Fibroblast of lung (primary cell): ENCODE results near the gene GON4L. TPM values are rescaled to one million over a fixed set of nuclear protein-coding genes. Genes with fewer than 3 reads are reported as not detected.

ENCODE experiments used
- DNase-seq, 2 donors: peaks; one replicate each; pipeline versions ENCODE4 v3.0.0 to v3.0.0-alpha.2; 2010; ENCODE audit warnings: low read depth in 2 of 2
- H2AFZ ChIP-seq: 2 replicates; pipeline ENCODE4 v1.5.1; 2012; ENCODE audit warnings: low read length, control low read depth, inconsistent platforms
- H3K27ac ChIP-seq: 2 replicates; pipeline ENCODE4 v1.5.1; 2011; ENCODE audit warnings: low read length, control low read depth; ENCODE audit not compliant: insufficient read depth
- H3K27me3 ChIP-seq: 2 replicates; pipeline ENCODE4 v1.5.1; 2011; ENCODE audit warnings: mild to moderate bottlenecking, low read length; ENCODE audit not compliant: control insufficient read depth, insufficient read depth
- H3K36me3 ChIP-seq: 2 replicates; pipeline ENCODE4 v1.5.1; 2011; ENCODE audit warnings: low read length; ENCODE audit not compliant: control insufficient read depth, insufficient read depth
- H3K4me1 ChIP-seq: 2 replicates; pipeline ENCODE4 v1.5.1; 2011; ENCODE audit warnings: low read length; ENCODE audit not compliant: control insufficient read depth, insufficient read depth; ENCODE audit errors: extremely low read depth
- H3K4me2 ChIP-seq: 2 replicates; pipeline ENCODE4 v1.5.1; 2011; ENCODE audit warnings: low read length, control low read depth; ENCODE audit not compliant: insufficient read depth; ENCODE audit errors: extremely low read depth
- H3K4me3 ChIP-seq, 4 experiments: fragments of 200-600 bp in 1 of 4; sonication (generic) in 1 of 4; replicated peaks in 1 of 4; 2 replicates each; pipeline ENCODE4 v1.5.1; 2011 to 2016; ENCODE audit warnings: low read length in 4 of 4, low read depth in 3 of 4, mild to moderate bottlenecking in 3 of 4, control low read depth in 2 of 4, inconsistent platforms in 1 of 4, mixed read lengths in 1 of 4; ENCODE audit not compliant: insufficient read depth in 1 of 4; ENCODE audit errors: control extremely low read depth in 1 of 4
- H3K79me2 ChIP-seq: 2 replicates; pipeline ENCODE4 v1.5.1; 2012; ENCODE audit warnings: mild to moderate bottlenecking, low read length, inconsistent platforms; ENCODE audit not compliant: control insufficient read depth, insufficient read depth
- H3K9ac ChIP-seq: 2 replicates; pipeline ENCODE4 v1.5.1; 2011; ENCODE audit warnings: mild to moderate bottlenecking, low read length, control low read depth; ENCODE audit not compliant: insufficient read depth
- H3K9me3 ChIP-seq: 2 replicates; pipeline ENCODE4 v1.5.1; 2012; ENCODE audit warnings: low read depth, low read length; ENCODE audit not compliant: control insufficient read depth, insufficient read depth
- H4K20me1 ChIP-seq: 2 replicates; pipeline ENCODE4 v1.5.1; 2011; ENCODE audit warnings: low read length; ENCODE audit not compliant: control insufficient read depth, insufficient read depth; ENCODE audit errors: extremely low read depth
- EZH2 ChIP-seq: IDR thresholded peaks from 2 replicates; pipeline ENCODE4 v1.5.1; 2012; ENCODE audit warnings: low read length, control low read depth, mild to moderate bottlenecking; ENCODE audit errors: missing control alignments
- polyA plus RNA-seq, 2 donors: library from polyadenylated mRNA; depleted of rRNA in 1 of 2; stranded (reverse) in 1 of 2; unstranded in 1 of 2; fragments of >200 nt; gene quantifications; 2 replicates each; pipeline ENCODE4 v1.2.1, GENCODE V29; 2011 to 2012; ENCODE audit warnings: missing spikeins in 1 of 2
- total RNA-seq: library from RNA; depleted of rRNA; stranded (reverse); fragments of >200 nt; gene quantifications from 2 replicates; pipeline ENCODE4 v1.2.1, GENCODE V29; 2014
- TF ChIP-seq, protein P1 (sequence below), 2 donors: IDR thresholded peaks in 1 of 2; conservative IDR thresholded peaks in 1 of 2; 1 replicate in 1 of 2; 2 replicates in 1 of 2; pipeline ENCODE4 v1.5.1; 2011 to 2012; ENCODE audit warnings: low read length in 2 of 2, control low read depth in 1 of 2, inconsistent platforms in 1 of 2, low read depth in 1 of 2, mild to moderate bottlenecking in 1 of 2

The GON4L gene
- total and polyA plus RNA-seq, 2 donors (not counting 1 experiment from before 2014, with no cell fraction given), result 20.2 to 30.9 TPM

DNA sequence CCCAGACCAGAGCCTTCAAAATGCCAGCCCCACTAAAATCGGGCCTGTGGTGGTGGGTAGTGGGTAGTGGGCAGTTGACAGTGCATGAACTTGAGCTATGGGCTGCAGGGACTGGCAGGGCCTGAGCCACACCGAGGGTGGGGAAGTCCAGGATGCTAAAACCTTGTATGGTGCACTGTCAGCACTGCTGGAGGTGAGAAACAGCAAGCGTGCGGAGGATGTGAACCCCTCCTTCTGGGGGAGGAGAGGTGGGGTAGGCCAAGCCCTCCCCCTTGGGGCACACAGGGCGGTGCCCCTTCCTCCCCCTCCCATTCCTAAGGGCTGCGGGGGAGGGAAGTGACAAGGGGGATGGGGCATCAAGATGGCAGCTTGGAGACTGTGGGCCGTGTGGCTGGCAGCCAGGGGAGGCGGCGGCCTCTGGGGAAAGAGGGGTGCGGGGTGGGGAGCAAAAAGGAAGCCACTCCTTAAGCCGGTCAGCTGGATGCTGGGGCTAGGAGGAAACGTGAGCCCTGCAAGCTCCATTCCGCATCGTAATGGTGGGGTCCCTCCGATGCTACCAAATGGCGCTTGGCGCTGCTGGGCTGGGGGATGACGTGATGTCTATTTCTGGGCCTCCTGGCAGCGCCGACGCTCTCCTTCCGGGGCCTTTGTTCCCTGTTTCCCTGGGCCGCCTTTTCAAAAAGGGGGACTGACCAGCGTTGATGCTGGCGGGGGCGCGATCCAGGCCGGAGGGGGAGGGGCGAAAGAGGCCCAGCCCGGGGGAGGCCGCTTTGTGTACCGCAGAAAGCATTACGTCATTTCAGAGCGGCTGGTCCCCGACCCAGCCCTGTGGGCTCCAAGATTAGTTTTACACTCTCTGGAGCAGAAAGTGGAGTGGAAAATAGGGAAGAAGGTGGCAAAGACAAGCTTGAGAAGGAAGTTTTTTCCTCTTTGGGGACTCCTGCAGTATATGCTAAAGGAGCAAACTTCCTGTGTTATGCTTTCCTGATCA is 3.2 kb upstream of the GON4L start:
- H3K9me3 ChIP-seq, result no peaks in the 10 kb centered on the region
- no peaks in the 10 kb centered on the region for H3K27me3 ChIP-seq
- TF ChIP-seq EZH2, result no peak
- TF ChIP-seq, protein P1, sequence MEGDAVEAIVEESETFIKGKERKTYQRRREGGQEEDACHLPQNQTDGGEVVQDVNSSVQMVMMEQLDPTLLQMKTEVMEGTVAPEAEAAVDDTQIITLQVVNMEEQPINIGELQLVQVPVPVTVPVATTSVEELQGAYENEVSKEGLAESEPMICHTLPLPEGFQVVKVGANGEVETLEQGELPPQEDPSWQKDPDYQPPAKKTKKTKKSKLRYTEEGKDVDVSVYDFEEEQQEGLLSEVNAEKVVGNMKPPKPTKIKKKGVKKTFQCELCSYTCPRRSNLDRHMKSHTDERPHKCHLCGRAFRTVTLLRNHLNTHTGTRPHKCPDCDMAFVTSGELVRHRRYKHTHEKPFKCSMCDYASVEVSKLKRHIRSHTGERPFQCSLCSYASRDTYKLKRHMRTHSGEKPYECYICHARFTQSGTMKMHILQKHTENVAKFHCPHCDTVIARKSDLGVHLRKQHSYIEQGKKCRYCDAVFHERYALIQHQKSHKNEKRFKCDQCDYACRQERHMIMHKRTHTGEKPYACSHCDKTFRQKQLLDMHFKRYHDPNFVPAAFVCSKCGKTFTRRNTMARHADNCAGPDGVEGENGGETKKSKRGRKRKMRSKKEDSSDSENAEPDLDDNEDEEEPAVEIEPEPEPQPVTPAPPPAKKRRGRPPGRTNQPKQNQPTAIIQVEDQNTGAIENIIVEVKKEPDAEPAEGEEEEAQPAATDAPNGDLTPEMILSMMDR (conservative IDR thresholded peaks at IDR 0.05 in 1 of 2, IDR thresholded peaks at IDR 0.05 in 1 of 2; ENCODE audit: low read depth in 1 of 2, low read length in 2 of 2), result no peak
- H3K36me3 ChIP-seq, result no peaks in the 10 kb centered on the region
- peaks cover 2% of the 10 kb centered on the region for H3K4me1 ChIP-seq
- peak overlapping the region; percentile 73 for H3K9ac ChIP-seq
- H3K27ac ChIP-seq, result peak overlapping the region; percentile 94
- peaks cover 19% of the 10 kb centered on the region for H3K79me2 ChIP-seq
- peak overlapping the region; percentile 77 for H3K4me2 ChIP-seq
- H4K20me1 ChIP-seq, result no peaks in the 10 kb centered on the region
- peak overlapping the region; percentile 64 for H2AFZ ChIP-seq
- peak; percentile 86 to 89 for DNase-seq
- H3K4me3 ChIP-seq, result peak overlapping the region; percentile 64 to 75 (median 70)

DNA sequence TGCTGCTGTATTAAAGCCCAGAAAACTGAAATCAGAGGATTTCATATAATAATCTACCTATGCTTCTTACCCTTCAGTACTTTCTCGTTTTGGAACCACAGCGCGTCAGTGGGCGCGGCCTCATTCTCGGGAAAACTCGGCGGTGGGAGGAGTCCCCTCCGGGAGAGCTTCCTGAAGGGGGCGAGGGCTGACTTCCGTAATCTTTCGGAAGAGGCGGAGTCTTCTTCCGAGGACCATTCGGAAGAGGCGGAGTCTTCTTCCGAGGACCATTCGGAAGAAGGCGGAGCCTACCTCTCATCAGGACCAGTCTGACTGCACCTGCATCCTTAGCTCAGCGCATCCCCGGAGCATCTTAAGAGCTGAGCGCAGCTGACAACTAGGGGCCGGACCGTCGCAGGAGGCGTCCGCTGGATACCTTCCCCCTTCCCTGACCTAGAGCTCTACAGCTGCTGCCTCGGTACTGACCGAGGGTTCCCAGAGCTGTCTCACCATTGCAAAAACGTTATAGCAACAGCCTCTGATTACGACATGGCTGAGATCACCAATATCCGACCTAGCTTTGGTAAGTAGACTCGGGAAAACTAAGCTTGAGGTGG is 2.3 kb upstream of the GON4L start, which contains the start of gene SYT11:
Gene SYT11, plus strand, starts transcription at position 334 of the 596 bp plus-strand sequence. Its CDS starts 195 bp downstream, at position 529.
- peak within 1 kb of the TSS; percentile 69 to 90 (median 72) for H3K4me3 ChIP-seq
- peak within 1 kb of the TSS; percentile 64 for H2AFZ ChIP-seq
- DNase-seq, result peak; percentile 95
- peak within 1 kb of the TSS; percentile 94 for H3K27ac ChIP-seq
- peaks cover 2% of the 10 kb centered on the region for H3K4me1 ChIP-seq
- no peaks in the 10 kb centered on the region for H3K9me3 ChIP-seq
- no peaks in the 10 kb centered on the region for H4K20me1 ChIP-seq
- TF ChIP-seq EZH2, result no peak
- TF ChIP-seq, protein P1 (conservative IDR thresholded peaks at IDR 0.05 in 1 of 2, IDR thresholded peaks at IDR 0.05 in 1 of 2; ENCODE audit: low read depth in 1 of 2, low read length in 2 of 2), result no peak
- H3K9ac ChIP-seq, result peak within 1 kb of the TSS; percentile 73
- H3K27me3 ChIP-seq, result no peaks in the 10 kb centered on the region
- H3K4me2 ChIP-seq, result peak within 1 kb of the TSS; percentile 77
- peaks cover 2% of the 10 kb centered on the region for H3K36me3 ChIP-seq
- peaks cover 22% of the 10 kb centered on the region for H3K79me2 ChIP-seq

DNA sequence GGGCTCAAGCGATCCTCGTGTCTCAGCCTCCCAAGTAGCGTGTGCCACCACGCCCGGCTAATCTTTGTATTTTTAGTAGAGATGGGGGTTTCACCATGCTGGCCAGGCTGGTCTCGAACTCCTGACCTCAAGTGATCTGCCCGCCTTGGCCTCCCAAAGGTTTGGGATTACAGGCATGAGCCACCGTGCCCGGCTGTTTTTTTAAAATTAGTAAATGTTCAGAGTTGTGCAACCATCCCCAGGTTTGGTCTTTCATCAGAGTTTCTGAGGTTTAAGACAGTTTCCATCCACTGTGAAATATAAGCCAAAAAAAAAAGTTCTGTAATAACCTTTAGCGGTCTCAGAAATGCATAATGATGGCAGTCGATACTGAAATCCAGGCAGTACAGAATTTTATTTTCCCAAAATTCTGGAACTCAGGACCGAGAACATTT is 1.8 kb upstream of the GON4L start:
- Histone ChIP-seq H3K9ac (peak overlapping the region; percentile 38), H3K4me2 (peak overlapping the region; percentile 30), H4K20me1 (no peaks in the 10 kb centered on the region), H3K36me3 (peaks cover 2% of the 10 kb centered on the region), H3K4me3 (peak overlapping the region; percentile 46 to 90 (median 63)), H2AFZ (no peak overlapping the region), H3K9me3 (no peaks in the 10 kb centered on the region), H3K79me2 (peaks cover 22% of the 10 kb centered on the region), H3K27ac (peak overlapping the region; percentile 18), H3K4me1 (peaks cover 2% of the 10 kb centered on the region), H3K27me3 (no peaks in the 10 kb centered on the region)
- DNase-seq, result no peak
- TF ChIP-seq, protein P1 (conservative IDR thresholded peaks at IDR 0.05 in 1 of 2, IDR thresholded peaks at IDR 0.05 in 1 of 2; ENCODE audit: low read depth in 1 of 2, low read length in 2 of 2), result no peak
- TF ChIP-seq EZH2, result no peak
